Thoracic aorta (tissue), 2 donors: ENCODE measurements around the gene HLA-DPB1. TPM values are rescaled to one million over a fixed set of nuclear protein-coding genes. Genes with fewer than 3 reads are reported as not detected.
A peak's percentile ranks its signal among the peaks of the same experiment; 100 is the strongest.

Experiments
- ATAC-seq: fragments of 150-250 bp; one replicate; pipeline ENCODE4 v1.8.0; 2017; ENCODE audit warnings: low read depth; ENCODE audit not compliant: insufficient number of reproducible peaks, low FRiP score
- DNase-seq: peaks from one replicate; pipeline ENCODE4 v3.0.0-alpha.2; 2020; ENCODE audit warnings: low spot score
- H3K27ac ChIP-seq, 2 donors: fragments of 200-600 bp; sonication (generic); 1 replicate in 1 of 2; 2 replicates in 1 of 2; pipeline ENCODE4 v1.5.1; 2016; ENCODE audit warnings: mild to moderate bottlenecking in 2 of 2, moderate library complexity in 2 of 2
- H3K27me3 ChIP-seq: fragments of 200-600 bp; sonication (generic); replicated peaks from 2 replicates; pipeline ENCODE4 v1.6.0; 2016; ENCODE audit warnings: mild to moderate bottlenecking; ENCODE audit not compliant: insufficient read depth
- H3K36me3 ChIP-seq: fragments of 200-600 bp; sonication (generic); one replicate; pipeline ENCODE4 v1.5.1; 2016
- H3K4me1 ChIP-seq, 2 donors: fragments of 200-600 bp; sonication (generic); 1 replicate in 1 of 2; 2 replicates in 1 of 2; pipeline versions ENCODE4 v1.5.1 to v1.6.0; 2016; ENCODE audit warnings: low read depth in 2 of 2, mild to moderate bottlenecking in 1 of 2; ENCODE audit not compliant: control insufficient read depth in 1 of 2
- H3K4me3 ChIP-seq: fragments of 200-600 bp; sonication (generic); 2 replicates; pipeline ENCODE4 v1.5.1; 2016; ENCODE audit warnings: mild to moderate bottlenecking
- H3K9me3 ChIP-seq: fragments of 200-600 bp; sonication (generic); 2 replicates; pipeline ENCODE4 v1.5.1; 2016
- total RNA-seq, 2 donors: library from RNA; depleted of rRNA; stranded (reverse); fragments of >200 nt; gene quantifications; one replicate each; pipeline versions ENCODE4 v1.1.0 to v1.2.3, GENCODE V29; 2016
- TF ChIP-seq, protein P1 (sequence below): fragments of 200-600 bp; sonication (generic); IDR thresholded peaks from one replicate; pipeline ENCODE4 v1.5.1; 2019; ENCODE audit warnings: antibody characterized with exemption

Gene HLA-DPB1
- total RNA-seq, 2 donors from 2014 or later: 78.4 to 112 TPM

DNA sequence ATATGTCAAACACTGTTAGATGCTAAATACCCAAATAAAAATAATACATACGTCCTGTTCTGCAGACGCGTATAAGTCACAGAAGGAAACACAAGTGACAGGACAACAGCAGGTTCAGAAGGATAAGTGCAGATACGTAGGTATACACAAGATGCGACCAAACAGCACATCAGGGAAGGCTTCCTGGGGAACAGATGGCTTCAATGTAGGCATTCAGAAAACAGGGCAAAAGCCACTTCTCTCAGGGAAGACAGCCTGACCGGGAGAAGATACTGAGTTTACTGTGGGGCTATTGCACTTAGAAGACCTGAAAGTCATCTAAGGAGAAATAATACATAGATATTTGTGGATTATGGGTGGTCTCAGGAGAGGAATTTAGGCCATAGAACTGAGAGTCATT lies 4.2 kb upstream of the HLA-DPB1 start:
- H3K4me1 ChIP-seq: no peaks in the 10 kb centered on the region
- no peak for DNase-seq
- no peaks in the 10 kb centered on the region for H3K9me3 ChIP-seq
- H3K36me3 ChIP-seq: no peaks in the 10 kb centered on the region
- H3K27me3 ChIP-seq: no peaks in the 10 kb centered on the region
- TF ChIP-seq, protein P1, sequence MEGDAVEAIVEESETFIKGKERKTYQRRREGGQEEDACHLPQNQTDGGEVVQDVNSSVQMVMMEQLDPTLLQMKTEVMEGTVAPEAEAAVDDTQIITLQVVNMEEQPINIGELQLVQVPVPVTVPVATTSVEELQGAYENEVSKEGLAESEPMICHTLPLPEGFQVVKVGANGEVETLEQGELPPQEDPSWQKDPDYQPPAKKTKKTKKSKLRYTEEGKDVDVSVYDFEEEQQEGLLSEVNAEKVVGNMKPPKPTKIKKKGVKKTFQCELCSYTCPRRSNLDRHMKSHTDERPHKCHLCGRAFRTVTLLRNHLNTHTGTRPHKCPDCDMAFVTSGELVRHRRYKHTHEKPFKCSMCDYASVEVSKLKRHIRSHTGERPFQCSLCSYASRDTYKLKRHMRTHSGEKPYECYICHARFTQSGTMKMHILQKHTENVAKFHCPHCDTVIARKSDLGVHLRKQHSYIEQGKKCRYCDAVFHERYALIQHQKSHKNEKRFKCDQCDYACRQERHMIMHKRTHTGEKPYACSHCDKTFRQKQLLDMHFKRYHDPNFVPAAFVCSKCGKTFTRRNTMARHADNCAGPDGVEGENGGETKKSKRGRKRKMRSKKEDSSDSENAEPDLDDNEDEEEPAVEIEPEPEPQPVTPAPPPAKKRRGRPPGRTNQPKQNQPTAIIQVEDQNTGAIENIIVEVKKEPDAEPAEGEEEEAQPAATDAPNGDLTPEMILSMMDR: no peak
- no peak for ATAC-seq
- H3K4me3 ChIP-seq: peak overlapping the region; percentile 61
- no peak overlapping the region for H3K27ac ChIP-seq

DNA sequence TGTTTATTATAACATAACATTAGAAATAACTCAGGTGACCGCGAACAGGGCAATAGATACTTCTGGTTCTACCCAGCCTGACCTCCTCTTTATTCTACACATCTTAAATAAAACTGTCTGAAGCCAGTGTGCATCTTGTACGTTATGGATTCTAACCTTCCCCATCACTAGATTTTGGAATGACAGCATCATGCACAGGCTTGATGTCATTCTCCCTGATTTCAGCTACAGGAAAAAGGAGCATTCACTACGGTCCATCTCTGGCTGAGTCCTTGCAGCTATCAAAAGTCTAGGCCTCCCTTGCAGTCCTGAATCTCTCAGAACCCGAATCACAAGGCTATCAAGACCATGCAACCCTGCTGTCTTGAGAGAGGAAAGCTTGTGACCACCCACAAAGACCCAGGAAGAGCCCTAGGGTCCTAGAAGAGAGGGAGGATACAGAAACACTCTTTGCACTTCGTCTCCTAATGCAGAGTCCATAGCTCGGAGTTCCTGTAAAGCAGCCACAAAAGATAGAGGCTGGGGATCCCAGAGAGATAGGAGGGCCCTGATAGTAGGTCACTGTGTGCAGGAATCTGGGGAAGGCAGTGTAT lies 3.2 kb upstream of the HLA-DPB1 start:
- H3K27me3 ChIP-seq: no peaks in the 10 kb centered on the region
- ATAC-seq: no peak
- no peaks in the 10 kb centered on the region for H3K36me3 ChIP-seq
- peak overlapping the region in 1 of 2 donors; percentile 11 for H3K27ac ChIP-seq
- TF ChIP-seq, protein P1: no peak
- H3K4me3 ChIP-seq: peak overlapping the region; percentile 61
- DNase-seq: no peak
- H3K9me3 ChIP-seq: no peaks in the 10 kb centered on the region
- H3K4me1 ChIP-seq: no peaks in the 10 kb centered on the region

DNA sequence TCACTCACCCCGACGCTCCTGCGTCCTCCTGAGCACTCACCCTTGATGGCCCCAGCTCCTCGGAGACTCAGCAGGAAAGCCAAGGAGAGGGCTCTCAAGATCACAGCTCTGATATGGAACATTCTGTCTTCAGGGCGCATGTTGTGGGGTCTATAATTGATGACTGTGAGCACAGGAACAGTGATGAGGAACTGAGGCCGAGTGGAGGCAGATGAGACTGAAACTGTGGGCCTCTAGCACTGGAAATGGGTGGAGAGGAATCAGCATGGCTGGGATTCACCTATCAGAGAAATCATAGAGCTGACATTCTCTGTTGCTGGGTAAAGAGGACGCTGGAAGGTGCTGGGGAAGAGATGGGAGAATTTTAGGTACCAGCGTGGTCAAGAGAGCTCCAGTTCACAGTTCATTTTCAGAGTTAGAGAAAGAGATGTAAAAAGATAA lies 2.3 kb upstream of the HLA-DPB1 start, which contains the start of gene HLA-DPA1:
Gene HLA-DPA1 (minus strand): TSS at position 219 of the 441 bp plus-strand sequence.
- Histone ChIP-seq H3K36me3 (no peaks in the 10 kb centered on the region), H3K27me3 (no peaks in the 10 kb centered on the region), H3K9me3 (no peaks in the 10 kb centered on the region), H3K4me1 (no peaks in the 10 kb centered on the region), H3K4me3 (peak within 1 kb of the TSS; percentile 61), H3K27ac (peak within 1 kb of the TSS; percentile 11 to 45)
- ATAC-seq: peak; percentile 37
- DNase-seq: no peak
- TF ChIP-seq, protein P1: no peak

DNA sequence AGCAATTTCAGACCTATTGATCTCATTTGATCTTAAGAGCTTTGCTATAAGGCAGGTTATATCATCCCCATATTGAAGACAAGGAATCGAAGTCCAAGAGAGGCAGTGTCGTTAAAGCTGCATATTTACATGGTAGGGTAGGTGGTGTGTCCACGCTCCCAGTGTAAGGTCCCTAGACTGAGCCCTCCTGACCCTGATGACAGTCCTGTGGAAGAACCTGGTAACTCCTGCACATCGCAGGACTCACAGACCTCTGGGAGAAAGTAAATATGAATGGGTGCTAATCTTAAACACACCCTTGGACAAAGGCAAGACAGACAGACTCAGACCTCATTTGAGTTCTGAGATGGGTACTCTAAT lies 602 bp upstream of the HLA-DPB1 start:
- DNase-seq: no peak
- Histone ChIP-seq H3K4me3 (no peak overlapping the region), H3K4me1 (no peaks in the 10 kb centered on the region), H3K9me3 (no peaks in the 10 kb centered on the region), H3K27ac (peak overlapping the region in 1 of 2 donors; percentile 30), H3K36me3 (no peaks in the 10 kb centered on the region), H3K27me3 (no peaks in the 10 kb centered on the region)
- TF ChIP-seq, protein P1: no peak
- ATAC-seq: no peak

DNA sequence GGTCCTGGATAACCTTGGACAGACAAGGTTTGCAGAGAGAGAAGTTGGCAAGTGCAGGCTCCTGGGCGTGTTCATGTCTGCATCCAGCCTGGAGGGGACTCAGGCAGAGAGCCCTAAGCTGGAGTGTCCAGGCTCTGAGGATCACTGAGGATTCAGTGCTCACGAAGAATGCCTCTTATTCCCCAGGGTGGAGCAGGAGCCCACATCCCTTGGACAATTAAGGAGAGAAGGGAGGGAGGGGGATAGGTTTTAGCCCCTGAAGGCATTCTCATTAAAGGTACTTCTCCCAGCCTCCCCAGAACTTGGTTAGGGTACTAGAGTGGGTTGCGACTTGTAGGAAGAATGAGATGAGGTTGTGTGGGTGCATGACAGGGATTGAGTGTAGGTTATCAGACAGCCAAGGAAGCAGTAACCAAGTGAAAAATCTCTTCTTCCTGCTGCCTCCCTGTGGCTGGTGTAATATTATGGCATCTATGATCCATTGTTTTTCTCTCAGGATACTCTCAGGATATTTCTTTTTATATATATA lies 680 bp downstream of the HLA-DPB1 start:
- Histone ChIP-seq H3K4me1 (peaks cover 0 to 8% of the 10 kb centered on the region in 2 donors), H3K9me3 (no peaks in the 10 kb centered on the region), H3K27me3 (no peaks in the 10 kb centered on the region), H3K4me3 (peak overlapping the region; percentile 50), H3K36me3 (no peaks in the 10 kb centered on the region), H3K27ac (peak overlapping the region in 1 of 2 donors; percentile 24)
- TF ChIP-seq, protein P1: no peak
- ATAC-seq (no peak), DNase-seq (no peak)
